Measurements from ENCODE around the gene TTC9C. TPM values are rescaled to one million over a fixed set of nuclear protein-coding genes. Genes with fewer than 3 reads are reported as not detected.

TTC9C gene
- total and polyA plus RNA-seq, 2 of the 13 experiments (the other 11 are each of a cell fraction or from before 2014, with no cell fraction given), result 28.0 to 36.4 TPM

GRCh38 chr11:62705880-62706849 lies 22.1 kb upstream of the TTC9C start (continued):
- TF ChIP-seq ZNF609 (CRISPR knock-in tag; IDR thresholded peaks at IDR 0.05; ENCODE audit: borderline replicate concordance), result no peak
- TF ChIP-seq SRSF1 (optimal IDR thresholded peaks at IDR 0.05; ENCODE audit: low read depth, low read length), result peak; percentile 93
- no peak for TF ChIP-seq MATR3 (CRISPR knock-in tag; IDR thresholded peaks at IDR 0.05)
- no peak for TF ChIP-seq ZNF354B (CRISPR knock-in tag; IDR thresholded peaks at IDR 0.05)
- TF ChIP-seq NFYB (CRISPR knock-in tag; IDR thresholded peaks at IDR 0.05), result 0 out of 2 replicates have a peak, but pooled peaks have one; percentile 21
- no peak for TF ChIP-seq DBP (CRISPR knock-in tag; IDR thresholded peaks at IDR 0.05; ENCODE audit: not compliant biosample characterization)
- TF ChIP-seq ZNF691 (CRISPR knock-in tag; IDR thresholded peaks at IDR 0.05; ENCODE audit: borderline replicate concordance, low read depth), result no peak
- no peak for TF ChIP-seq PTBP1 (IDR thresholded peaks at IDR 0.05; ENCODE audit: low read depth, low read length, poor library complexity, severe bottlenecking)
- no peak for TF ChIP-seq PBX3 (CRISPR knock-in tag; IDR thresholded peaks at IDR 0.05; ENCODE audit: borderline replicate concordance)
- peak; percentile 54; the same call in 1 of the 2 replicates for TF ChIP-seq ZNF788 (CRISPR knock-in tag; IDR thresholded peaks at IDR 0.05; ENCODE audit: borderline replicate concordance)
- TF ChIP-seq NR2F2 (IDR thresholded peaks at IDR 0.05; ENCODE audit: borderline replicate concordance, low read depth), result no peak
